ENCODE measurements around the gene SP140.

GRCh38 chr2:230308402-230309000, 83.0 kb downstream of the SP140 start:
- TF ChIP-seq CTCF (IDR thresholded peaks at IDR 0.05; ENCODE audit: poor library complexity): no peak
- no peak for TF ChIP-seq EZH2 (IDR thresholded peaks at IDR 0.05; ENCODE audit: borderline replicate concordance)

All from hepatocyte (in vitro differentiated cells).